ENCODE results near the gene ABHD4.

DNA sequence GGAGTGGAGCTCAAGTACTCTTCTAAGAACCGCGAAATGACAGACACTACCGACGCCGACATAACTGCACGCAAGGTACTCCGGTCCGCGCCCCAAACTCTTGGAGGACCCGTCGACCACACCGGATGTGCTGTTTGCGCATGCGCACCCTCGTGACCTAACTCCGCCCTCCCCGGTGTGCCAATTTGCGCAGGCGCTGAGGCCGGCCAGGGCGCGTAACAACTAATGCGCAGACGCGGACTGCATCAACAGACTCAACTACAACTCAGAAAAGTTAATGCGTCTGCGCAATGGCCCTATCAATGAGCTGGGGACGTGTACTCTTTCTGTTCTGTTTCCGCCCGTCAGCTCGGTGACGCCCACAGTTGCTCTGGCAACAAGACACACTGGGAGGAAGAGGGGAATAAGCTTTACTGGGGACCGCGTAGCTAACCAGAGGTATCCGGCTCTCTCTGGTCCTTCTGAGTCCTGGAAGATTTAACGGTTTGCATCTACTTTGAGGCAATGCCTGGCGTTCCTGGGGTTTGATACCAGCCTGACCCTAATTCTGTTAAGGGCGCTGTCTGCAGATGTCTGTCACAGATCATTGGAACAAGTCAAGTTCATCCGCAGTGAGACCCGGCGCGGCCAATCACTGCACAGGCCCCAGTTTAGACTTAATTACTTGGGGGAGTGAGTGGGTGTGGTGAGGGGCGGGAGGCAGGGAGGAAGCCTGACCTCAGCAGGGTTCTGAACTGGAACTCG, 8.8 kb upstream of the ABHD4 start, which contains the start of gene DAD1:
- no peak for TF ChIP-seq EZH2 (IDR thresholded peaks at IDR 0.05)
- TF ChIP-seq POLR2AphosphoS5 (IDR thresholded peaks at IDR 0.05; ENCODE audit: borderline replicate concordance, low read depth, low read length): peak; percentile 96
- TF ChIP-seq FOXP2 (optimal IDR thresholded peaks at IDR 0.05; ENCODE audit: control extremely low read depth, extremely low read length, insufficient read depth): peak; percentile 84
